Tongue (tissue), 2 donors: ENCODE measurements around the gene JAZF1. TPM values are rescaled to one million over a fixed set of nuclear protein-coding genes. Genes with fewer than 3 reads are reported as not detected.

ENCODE experiments used
- DNase-seq: peaks from one replicate; pipeline ENCODE4 v3.0.0-alpha.2; 2015
- total RNA-seq: library from RNA; depleted of rRNA; stranded (reverse); fragments of >200 nt; gene quantifications from one replicate; pipeline ENCODE4 v1.2.3, GENCODE V29; 2014

Gene JAZF1
- total RNA-seq, 1 donor from 2014 or later: 30.4 TPM

DNA sequence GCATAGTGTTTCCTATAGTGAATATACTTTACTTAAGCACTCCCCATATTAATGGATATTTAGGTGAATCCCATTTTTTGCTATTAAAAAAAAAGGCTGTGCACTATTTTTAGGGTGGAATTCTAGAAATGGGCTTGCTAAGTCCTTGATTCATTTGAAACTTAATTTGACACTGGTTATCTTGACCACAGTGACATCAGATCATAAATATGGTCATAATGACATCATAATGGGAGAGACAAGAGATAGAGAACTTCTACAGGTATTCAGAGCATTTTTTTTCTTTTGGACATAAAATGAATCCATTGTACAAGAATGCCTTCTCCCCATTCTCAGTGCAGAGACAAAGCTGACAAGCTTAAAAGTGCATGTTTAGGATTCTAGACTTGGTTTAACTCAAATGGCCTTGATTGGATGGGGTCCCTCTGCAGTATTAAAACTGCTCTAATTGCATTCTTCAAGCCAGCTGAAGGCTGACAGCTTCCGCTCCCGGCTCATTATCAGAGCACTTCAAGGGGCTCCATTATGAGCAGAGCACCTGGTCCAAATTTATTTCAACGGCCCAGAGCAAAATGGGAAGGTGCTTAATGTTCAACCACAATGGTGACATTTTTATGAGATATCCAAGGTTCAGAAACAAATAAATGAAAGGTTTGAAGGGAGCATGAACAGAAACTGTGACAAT, 104.8 kb downstream of the JAZF1 start:
- no peak for DNase-seq

DNA sequence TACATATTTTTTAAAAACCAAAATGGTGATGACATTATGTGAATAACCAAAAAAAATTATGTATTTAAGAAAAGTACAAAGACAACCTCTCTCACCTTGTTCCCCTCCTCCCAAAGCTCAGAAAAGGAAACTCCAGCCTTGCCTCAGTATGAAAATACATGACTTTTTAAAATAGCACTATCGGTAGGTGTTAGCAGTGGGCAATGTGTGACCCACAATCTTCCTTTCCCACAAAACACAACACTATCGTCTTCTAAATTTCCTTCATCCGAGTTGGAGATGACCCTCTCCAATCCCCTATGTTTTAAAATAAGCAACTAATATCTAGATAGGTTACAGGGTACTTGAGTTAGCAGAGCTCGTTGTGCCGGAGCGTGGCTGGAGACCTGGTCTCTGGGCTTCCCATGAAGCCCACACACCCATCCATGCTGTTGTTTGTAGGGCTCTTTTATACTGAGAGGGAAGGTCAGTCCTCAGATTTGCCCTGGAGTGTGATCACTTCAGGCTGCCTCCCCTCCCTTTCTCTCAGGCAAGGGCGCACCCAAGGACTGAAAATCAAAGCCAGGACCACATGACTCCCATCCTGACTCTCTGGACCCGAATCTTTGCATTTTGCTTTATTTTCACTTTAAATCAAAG, 107.6 kb downstream of the JAZF1 start:
- DNase-seq: no peak

DNA sequence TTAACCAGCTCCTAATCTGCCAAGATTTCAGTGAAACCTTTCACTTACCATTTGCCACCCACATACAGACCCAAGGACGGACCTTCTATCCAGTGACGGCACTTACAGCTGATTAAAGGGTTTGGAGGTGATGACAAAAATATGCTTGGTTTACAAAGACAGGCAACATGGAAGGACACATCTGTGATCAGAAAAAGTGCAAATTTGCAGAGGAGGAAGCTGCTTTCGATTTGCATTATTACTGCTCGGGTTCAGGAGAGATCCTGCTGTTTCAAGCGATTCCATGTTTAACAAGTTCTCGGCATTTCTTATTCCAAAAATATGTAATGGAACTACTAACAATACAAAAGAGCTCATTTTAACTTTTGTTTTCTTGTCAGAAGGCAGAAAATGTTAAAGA, 109.0 kb downstream of the JAZF1 start:
- no peak for DNase-seq

DNA sequence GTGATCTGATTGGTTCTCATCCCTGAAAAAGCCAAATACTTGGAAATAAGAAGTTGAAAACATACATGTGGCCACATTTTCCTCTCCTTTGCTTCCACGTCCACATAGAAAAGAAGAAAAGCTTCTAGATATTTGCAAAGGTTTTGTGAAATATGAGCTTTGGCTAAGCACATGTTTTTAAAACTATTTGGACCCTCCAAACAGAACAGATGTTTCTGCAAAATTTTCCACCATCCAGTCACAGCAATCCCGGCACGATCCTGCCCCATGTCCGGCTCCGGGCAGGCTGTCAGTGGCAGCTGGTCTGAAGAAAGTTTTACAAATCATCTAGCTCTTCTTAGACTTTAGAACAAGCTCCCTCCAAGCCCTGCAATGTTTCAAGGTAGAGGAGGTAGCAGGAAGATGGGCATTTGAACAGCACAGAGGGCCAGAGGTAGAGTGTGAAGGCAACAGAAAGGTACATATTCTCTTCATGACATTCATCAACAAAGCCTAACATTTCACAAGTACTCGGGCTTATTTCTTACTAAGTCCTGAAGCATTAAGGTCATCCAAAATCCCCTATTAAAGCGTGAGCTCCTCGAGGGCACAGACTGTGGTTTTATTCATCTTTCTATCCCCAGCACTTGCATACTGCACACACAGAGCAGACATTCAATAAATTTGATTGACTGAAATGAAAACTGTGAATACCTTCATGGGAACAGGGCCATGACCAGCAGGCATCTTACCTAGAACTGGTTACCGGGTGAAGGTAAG, 110.1 kb downstream of the JAZF1 start:
- DNase-seq: peak; percentile 78

DNA sequence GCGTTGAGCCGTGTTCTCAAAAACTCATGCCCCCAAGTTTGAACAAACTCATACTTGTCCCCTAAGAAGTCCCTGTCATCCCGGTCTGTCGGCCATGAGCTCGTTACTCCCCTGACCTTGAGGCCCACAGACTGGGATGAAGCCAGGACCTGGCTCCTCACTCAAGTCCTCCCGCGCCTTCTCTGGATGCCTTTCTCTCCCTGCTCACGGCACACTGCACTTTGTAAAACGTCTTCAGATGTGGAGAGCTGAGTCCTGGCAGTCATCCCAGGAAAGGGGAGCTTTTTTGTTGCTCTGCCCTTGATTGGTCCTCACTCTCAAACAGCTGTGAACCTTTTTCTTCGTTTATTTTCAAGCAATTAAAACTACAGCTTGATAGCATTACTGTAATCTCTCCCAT, 110.8 kb downstream of the JAZF1 start:
- peak; percentile 94 for DNase-seq

DNA sequence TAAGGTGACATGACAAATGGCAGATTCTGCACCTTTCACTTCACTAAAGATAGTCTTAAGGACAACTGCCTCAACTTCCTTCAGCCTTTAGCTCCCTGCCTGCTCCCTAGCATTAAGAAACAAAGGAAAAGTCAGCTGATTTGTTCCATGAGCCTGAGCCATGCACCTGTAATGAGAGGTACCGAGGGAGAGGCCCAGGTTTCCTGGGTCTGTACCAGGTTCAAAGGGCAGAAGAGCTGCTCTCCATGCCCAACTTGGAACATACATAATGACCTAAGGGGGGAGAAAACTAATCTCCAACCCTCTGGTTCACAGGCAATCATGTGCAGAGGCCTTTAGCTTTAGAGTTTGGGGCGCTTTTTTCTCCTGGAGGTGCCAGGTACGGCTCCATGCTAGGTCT, 111.2 kb downstream of the JAZF1 start:
- no peak for DNase-seq

DNA sequence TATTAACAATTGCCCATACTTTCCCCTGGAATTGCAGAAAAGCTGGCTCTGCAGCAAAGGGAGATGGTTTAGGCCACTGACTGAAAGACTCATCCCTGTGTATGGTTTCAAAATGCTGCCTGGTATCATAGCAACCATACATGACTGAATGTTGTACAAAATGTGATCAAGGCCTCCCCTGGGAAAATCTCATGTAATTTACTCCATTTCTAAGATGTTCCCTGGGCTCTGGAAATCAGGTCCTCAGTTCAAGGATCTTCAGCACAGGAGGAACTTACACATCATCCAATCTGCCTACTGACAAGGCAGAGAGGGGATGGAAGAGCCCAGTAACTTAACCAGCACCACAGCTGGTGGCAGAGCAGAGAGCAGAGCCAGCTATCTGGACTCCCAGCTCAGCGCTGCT, 111.8 kb downstream of the JAZF1 start:
- DNase-seq: peak; percentile 70

DNA sequence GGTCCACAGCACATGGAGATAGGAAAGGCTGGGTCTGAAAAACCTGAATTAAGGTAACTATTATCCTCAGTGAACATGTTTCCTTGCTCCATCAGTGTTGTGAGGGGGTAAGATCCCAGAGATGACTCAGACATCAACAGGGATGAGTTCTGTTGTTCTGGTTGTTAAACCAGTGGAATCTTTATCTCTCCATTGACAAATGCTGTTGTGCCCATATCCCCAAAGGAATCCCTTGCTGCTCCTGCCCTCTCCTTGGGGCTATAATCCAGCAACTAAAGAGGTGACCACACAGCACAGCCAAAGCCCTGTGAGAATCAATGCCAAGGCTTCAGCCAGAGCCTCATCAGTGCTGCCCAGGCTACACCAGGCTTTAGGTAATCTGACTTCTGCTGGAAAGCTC, 113.4 kb downstream of the JAZF1 start:
- DNase-seq: no peak

DNA sequence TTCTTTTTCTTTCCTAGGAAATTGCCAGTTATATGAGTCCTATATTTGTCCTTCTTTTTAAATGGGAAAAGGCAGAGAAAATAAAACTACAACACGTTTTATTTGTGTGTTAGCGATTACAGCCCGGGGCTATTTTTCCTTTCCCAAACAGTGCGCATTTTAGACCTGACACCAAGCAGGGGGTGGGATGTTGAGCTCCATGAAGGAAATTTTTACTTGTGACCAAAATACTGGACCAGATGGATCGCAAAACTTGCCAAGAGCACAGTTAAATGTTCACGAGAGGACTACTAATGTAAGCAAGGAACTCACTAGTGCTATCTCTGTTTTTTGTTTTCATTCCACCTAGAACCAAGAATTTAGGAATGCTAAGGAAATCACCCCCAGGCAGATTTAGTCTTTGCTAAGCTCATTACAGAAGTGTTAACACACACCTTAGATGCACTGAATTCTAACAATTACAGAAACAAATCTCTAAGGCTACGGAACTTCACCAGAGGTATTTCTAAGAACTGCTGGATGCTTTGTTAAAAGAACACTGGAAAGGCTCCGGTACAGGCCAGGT, 114.8 kb downstream of the JAZF1 start:
- DNase-seq: peak; percentile 77

DNA sequence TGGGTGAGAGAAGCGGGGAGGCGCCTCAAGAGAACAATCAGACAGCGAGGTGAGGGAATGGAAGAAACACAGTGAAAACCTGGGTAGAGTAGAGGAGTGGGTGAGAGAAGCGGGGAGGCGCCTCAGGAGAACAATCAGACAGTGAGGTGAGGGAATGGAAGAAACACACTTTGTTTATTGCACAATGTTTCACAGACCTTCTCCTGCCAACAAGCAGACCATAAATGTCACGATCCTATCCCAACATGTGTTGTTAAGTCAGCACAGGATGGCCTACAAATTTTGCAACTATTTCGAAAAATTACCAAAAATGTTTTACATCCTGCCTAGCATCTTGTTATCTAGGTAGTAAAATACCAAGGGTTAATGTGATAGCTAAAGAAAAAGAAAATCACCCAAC, 115.3 kb downstream of the JAZF1 start:
- peak; percentile 49 for DNase-seq

DNA sequence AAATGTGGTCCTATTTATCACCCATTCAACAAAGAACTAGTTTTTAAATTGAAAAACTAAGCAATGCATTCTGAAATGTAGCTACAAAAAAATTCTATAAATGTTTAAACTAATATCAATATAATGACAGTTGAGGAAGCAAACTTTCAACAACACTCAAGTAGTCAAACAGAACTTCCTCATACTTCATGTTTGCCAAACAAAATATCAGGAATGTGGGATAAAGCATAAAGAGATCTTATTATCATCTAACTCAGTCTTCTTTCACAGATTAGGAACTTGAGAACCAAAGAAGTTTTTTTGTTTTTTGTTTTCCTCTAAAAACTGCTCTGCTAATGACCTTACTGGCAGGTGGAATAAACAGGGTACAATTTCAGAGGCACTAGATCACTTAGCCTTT, 116.2 kb downstream of the JAZF1 start:
- no peak for DNase-seq

DNA sequence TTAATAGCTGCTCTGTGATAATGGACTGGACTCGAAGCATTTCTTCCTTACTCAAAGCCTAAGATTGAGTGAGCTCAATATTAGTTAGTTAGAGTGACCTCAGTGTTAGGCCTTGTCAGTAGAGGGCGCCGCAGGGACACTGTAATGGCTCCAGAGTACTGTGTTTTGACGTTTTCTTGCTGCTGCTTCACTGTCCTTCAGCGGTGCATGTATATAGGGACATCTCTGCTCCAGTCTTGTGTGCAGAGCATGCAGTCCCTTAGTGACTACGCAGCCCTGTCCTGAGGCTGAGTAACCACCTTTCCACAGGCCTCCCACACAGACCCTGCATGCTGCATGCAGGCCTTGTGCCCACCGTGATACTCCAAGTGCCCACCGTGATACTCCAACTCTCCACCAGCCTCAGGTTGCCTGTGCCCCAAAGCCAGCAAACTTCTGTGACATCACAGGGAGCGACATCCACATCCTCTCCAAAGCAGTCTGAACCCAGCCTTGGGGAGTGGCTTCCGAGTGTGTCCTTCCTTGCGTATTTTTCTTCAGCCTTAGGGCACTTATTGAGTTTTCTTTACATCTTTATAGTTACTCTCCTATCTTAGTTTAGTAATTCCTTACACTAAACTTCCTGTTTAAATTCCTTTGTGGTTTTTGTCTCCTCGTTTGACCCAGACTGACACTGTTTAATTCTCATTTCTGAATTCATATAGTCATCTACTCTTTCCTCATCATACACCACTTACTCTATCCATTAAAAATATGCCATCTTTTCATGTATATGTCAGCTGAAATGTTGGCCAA, 118.2 kb downstream of the JAZF1 start:
- DNase-seq: peak; percentile 83

DNA sequence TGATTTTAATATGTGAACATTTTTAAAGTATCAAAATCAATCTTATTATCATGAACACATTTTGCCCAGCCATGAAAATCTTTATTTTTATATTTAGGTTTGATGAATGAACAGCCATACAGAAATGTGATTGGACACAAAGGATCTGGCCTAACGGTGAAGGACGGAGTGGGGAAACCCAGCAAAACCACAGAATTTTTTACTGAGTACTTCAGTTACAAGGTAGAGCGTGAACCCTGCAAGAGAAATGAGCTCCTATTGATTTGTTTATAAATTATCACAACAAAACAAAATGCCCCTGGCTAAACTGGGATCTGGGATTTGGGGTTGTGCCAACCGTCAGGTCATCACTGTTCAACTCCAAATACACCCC, 118.8 kb downstream of the JAZF1 start:
- no peak for DNase-seq

DNA sequence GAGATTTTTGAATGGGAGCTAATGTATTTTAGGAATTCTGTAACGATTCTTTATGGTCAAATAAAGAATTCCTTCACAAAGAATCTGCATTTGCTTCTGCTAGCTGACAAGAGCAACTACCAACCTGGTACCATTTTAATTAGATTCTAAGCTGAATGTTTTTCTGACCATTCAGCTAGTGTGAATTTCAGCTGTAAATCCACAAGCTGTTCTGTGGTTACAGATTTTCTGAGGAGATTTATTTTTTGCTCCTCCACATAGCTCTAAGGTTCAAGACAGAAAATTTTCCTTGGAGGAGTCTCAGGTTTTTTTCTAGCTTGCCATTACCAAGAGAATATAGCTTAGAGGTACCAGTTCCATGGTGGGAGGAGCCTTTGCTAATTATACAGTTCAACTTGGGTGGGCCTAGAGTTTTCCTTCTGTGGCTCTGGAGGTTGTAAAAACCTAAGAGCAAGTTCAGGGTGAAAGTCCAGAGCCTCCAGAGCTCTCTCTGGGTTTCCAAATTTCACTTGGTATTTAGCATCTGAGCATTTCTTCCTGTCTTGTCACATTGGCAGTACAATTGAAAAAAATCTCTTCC, 120.1 kb downstream of the JAZF1 start:
- no peak for DNase-seq

DNA sequence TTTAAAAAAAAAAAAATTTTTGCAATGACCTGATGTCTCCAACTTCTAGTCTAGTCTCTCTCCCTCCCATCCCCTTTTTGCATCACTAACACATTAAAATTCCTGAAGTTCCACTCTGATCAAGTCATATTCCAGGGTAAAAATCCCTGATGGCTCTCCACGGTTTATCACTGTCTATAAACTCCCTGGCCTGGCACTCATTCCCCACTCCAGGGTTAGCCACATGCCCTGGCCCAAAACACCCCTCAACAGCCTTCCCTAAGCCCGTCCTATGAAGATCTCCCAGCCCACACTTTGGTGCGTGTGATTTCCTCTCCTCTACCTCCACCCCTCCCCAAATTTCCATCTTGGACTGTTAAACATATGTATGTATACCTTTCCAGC, 125.4 kb downstream of the JAZF1 start:
- DNase-seq: no peak

DNA sequence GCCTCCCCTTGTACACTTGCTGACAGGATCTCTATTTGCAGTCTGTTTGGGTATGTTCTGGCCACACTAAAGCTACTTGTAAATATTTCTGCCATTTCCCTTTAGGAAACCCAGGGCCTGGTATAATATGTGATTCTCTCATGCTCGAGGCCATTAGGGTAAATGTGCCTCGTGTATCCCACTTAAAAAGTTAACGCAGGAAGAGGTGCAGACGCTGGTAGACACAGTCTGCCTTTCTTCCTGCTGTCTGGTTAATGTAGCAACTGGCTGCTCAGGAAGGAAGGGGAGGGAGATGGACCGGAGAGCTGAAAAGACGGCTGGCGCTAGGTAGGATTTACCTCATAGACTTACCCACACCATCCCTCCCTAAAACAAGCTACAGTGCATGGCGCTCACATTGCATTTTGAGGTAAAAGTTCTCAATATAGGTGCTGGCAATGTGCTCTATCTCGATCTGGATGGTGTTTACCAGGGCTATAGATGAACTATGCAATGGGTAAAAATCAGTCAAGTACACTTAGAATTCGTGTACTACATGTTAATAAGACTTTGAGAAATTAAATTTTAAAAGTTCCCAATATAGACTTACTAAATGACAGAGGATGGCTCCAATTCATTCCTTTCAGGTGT, 125.9 kb downstream of the JAZF1 start:
- DNase-seq: no peak

DNA sequence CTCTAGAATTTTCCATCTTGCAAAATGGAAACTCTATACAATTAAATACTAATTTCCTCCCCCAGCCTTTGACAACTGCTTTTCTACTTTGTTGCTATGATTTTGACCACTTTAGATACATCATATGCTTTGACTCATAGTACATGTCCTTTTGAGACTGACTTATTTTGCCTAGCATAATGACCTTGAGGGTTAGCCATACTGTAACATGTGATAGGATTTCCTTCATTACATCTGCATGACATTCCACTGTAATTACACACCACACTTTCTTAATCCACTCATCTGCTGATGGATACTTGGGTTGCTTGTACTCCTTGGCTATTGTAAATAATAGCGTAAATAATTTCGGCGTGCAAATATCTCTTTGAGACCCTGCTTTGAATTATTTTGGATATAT, 127.7 kb downstream of the JAZF1 start:
- no peak for DNase-seq

DNA sequence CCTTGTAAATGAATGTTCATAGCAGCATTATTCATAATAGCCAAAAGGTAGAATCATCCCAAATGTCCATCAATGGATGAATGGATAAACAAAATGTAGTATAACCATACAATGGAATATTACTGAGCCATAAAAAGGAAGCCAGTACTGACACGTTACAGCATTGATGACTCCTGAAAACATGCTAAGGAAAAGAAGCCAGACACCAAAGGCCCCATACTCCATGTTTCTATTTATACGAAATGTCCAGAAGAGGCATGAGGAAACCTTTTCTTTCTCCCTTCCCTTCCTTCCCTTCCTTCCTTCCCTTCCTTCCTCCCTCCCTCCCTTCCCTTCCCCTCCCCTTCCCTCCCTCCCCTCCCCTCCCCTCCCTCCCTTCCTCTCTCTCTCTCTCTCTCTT, 131.9 kb downstream of the JAZF1 start:
- no peak for DNase-seq

DNA sequence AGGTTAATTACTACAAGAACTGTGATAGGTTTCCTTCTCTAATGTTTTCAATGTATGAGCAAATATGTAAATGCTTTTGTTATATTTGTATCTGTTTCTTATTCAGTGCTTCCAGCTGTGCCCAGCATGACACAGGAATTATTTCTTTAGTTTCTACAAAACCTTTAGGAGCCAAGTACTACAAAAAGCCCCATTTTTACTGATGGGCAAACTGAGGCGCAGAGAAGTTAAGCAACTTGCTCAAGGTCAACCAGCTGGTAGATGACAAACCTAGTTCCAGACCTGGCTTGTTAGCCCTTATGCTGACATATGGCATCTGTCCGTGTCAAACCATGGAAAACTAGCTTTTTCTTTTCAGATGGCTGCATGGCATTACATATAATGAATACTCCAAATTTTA, 134.6 kb downstream of the JAZF1 start:
- no peak for DNase-seq

DNA sequence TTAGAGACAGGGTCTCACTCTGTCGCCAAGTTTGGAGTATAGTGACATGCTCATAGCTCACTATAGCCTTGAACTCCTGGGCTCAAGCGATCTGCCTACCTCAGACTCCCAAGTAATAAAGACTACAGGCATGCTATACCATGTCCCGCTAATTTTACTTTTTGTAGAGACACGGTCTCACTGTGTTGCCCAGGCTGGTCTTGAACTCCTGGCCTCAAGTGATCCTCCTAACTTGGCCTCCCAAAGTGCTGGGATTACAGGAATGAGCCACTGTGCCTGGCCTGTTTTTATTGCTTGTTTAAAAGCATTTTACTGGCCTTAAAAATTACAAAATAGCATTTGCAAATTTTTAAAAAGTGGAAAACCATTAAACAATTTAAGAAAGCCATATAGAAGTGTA, 135.0 kb downstream of the JAZF1 start:
- DNase-seq: no peak

DNA sequence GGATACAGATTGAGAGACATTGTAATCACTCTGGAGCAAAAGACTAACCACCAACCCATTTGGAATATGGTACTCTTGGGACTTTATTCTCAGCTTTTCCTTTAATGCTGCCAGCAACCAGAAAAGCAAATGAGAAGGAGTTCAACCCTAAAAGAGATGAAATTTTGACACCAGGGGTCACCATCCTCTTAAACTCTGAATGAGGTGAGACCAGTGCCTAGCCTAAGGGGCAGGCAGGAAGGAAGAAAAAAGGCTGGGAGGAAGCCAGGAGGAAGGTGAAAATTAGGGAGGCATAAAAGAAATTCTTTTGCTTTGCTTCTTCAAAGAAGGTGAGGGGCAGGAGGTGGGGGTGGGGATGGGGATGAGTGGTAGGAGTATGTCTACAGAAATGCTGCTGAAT, 135.8 kb downstream of the JAZF1 start:
- DNase-seq: no peak

DNA sequence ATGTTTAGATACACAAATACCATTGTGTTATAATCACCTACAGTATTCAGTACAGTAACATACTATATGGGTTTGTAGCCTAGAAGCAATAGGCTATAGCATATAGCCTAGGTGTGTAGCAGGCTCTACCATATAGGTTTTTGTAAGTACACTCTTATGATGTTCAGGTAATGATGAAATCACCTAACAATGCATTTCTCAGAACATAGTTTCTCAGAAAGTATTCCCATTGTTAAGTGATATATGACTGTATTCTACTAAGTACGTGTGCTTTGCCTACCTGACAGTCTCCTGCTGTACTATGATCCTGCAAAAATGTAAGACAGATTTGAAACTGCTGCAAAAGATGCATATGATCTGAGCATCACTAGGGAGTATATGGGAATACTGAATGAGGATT, 137.9 kb downstream of the JAZF1 start:
- DNase-seq: no peak
